NCI-H187 treated with DMSO at 0.1 percent for 48 hours (cell line): Measurements from ENCODE around the gene ICAM4.
"Not testable (repeated sequence)": the region's sequence is repeated elsewhere in the genome, so short reads cannot be mapped to it uniquely, and the experiment has no call there.

ENCODE experiments used
- DNase-seq: peaks from one replicate; lab custom pipeline; 2025; lab: John Stamatoyannopoulos, UW

The ICAM4 gene

DNA sequence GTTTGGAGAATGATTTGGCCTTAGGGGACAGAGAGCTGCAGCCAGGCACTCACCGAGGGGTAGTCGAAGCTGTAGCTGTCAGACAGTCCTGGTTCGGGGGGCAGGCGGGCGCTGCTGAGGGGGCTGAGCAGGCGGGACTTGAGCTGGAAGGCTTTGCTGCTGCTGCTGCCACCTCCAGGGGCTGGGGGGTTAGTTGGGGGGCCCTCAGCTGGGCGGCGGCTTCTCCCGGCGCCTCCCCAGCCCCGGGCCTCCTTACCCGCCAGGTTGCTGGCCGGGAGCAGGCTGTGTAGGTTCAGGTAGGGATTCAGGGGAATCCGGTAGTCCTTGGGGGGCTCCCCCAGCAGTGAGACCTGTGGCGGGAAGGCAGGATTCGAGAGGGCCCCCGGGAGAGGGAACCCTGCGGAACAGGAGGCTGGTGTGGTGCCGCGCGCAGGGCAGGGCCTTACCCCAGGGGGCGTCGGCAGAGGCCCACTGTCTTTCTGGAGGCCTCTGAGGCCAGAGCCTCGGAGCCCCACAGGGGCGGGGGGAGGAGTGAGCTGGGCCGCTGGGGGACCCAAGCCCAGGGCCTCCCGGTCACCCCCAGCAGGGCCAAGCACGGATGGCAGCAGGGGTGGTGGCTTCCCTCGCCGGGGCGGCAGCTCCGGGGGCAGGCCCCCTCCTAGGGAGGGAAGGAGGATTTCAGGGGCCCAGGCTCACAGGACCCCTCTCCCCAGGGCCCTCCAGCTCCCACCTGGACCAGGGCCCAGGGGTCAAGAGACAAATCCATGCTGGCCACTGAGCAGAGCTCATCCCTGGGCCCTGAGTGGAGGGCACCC is 34.1 kb downstream of the ICAM4 start:
- DNase-seq: no peak

DNA sequence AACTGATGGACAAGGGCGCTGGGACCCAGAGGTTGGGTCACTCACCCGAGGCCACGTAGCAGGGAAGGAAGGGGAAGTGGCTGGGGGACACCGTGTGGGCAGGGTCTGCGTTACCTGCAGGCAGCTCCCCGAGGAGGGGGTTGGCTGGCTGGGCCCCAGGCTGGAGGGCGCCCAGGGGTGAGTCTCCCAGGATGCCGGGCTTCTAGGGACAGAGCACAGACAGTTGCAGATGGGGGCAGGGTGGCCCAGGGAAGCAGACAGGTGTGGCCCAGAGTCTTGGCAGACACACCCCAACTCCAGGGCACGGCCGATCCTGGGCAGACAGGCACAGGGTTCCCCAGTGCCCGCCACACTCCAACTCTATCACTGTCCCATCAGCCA is 34.7 kb downstream of the ICAM4 start:
- DNase-seq: no peak

DNA sequence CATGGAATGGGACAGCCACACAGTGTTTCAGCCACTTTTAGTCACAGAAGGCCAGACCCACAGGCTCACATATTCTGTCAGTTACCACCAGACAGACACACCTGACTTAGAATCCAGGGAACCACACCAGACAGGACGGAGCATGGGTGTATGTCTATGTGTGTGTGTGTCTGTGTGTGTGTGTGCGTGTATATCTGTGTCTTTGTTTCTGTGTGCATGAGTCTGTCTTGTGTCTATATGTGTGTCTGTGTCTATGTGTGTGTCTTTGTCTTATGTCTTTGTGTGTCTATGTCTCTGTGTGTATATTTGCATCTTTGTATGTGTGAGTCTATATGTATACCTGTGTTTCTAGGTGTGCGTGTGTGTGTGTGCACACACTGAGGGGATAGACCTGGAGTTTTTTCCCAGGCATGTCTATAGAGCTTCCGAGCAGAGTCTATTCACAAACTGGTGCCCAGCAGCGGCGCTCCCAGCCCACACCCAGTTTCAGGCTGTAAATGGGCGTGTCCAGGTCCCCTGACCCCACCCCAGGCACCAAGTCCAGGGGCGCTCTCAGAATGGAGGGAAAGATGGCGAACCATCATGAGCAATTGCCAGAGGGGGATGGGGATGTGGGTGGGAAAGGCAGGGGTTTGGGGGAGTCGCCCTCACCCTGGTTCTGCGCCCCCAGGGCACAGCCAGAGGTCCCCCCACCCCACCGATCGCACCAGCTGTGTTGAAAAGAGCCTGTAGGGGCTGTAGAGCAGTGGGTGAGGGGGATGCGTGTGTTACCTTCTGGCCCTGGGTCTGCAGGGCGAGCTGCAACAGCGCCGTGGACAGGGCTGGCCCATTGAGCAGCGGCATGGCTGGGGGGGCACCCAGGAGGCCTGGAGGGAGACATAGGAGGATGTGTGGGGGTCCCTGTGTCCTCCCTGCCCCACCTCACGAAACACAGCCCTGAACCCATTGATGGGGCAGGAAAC is 35.4 kb downstream of the ICAM4 start:
- DNase-seq: no peak

DNA sequence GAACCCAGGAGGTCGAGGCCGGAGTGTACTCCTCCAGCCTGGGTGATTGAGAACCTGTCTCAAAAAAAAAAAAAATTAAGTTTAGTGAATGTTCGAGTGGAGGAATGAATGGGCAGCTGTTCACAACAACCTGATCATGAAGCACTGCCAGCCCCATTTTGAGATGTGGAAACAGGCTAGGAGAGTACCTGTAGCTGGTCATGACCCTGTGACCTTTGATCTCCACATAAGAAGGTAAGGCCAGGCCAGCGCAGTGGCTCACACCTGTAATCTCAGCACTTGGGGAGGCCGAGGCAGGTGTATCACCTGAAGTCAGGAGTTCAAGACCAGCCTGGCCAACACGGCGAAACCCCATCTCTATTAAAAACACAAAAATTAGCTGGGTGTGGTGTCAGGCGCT is 39.0 kb downstream of the ICAM4 start:
- no peak for DNase-seq

DNA sequence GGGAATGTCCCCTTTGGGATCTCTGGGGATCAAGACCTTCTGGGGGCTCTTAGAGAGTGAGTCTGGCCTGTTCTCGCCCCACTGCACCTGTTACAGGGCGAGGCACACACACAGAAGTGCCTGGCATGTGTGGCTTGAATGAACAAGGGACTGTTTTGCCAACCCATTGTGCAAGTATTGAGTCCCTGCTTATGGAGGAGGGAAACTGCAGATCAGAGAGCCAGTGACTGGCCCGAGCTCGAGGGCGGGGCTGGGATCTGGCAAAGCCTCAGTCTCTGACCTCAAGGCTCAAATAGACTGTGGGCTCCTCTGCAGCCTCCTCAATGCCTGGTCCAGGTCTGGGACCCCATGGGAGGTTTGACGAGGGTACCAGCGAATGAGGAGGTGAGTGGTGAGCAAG is 41.0 kb downstream of the ICAM4 start:
- DNase-seq: no peak

DNA sequence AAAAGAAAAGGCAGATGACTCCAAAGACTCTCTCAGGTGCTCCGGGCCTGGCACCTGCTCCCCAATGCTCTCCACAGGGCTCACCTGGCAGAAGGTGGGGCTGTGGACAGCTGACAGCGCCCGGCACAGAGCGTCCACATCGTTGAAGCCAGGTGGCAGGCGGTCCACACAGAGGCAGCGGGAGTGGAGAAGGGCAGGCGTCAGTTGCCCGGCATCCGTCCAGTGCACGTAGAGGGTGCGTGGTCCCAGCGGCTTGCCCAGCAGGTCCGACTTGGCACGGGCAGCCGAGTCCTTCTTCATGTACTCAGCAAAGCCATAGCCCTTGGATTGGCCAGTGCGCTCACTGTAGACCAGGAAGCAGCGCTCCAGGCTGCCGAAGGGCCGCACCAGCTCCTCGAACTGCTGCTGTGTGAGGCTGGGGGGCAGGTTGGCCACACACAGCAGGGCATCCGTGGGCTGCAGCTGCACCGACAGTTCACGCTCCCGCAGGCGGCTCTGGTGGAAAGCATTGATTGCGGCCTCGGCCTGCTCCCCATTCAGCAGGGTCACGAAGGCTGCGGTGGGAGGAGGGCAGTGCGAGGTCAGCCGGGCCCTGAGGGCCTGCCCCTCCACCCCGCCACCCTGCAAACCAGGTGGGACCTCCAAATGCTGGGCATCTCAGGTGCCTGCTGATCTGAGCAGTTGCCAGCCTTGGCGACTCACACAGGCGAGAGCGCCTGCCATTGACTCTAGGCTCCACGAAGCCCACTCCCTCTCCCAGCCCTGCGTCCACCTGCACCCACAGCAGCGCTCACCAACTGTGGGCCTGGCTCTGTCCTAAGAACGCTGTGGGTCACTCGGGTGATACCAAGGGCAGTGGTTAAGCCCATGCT is 42.0 kb downstream of the ICAM4 start:
- no peak for DNase-seq

DNA sequence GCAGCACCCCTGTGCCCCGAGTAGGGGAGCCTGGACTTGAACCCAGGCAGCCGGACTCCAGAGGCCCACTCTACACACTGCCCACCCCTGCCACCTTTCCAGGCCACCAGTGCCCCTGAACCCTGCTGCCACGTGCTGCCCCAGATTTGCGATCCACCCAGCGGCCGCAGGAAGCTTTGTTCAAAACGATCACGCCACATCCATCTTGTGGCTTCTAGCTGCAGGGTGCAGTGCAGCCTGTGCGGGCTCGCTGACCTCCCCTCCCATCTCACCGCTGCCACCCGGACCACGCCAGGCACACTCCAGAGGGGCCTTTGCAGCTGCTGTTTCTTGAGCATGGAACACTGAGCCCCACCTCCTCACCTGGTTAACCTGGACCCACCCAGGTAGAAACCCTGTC is 42.8 kb downstream of the ICAM4 start:
- DNase-seq: no peak

DNA sequence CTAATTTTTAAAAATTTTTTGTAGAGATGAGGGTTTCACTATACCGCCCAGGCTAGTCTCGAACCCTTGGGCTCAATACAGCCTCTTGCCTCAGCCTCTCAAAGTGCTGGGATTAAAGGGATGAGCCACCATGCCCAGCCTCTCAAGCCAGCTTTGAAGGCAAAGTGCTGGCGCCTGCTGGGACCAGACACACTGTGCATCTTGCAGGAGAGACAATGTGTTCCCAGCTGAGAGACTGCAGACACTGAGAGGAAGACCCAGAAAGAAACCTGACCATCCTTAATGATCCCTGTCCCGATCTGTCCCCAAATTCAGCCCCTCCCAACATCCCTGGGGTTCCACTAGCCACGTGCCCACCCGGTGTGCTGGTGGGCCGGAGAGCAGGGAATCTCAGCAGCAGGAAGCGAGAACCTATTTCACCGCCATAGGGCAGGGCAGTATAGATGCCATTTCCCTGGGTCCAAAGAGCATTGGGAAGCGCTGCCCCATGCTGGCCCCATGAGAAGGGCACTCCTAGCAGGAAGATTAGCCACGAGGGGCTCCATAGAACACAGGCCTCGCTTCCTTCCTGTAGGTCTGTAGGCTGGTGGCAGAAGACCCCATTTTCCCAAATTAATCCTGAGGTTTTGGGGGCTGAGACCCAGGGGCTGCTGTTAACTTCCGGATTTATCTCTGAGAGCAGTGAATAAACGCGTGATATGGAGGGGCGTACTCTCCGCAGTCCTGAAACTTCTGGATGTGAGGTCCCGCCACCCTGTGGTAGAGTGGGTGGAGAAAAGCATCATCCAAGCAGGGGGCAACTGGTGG is 45.6 kb downstream of the ICAM4 start:
- no peak for DNase-seq

DNA sequence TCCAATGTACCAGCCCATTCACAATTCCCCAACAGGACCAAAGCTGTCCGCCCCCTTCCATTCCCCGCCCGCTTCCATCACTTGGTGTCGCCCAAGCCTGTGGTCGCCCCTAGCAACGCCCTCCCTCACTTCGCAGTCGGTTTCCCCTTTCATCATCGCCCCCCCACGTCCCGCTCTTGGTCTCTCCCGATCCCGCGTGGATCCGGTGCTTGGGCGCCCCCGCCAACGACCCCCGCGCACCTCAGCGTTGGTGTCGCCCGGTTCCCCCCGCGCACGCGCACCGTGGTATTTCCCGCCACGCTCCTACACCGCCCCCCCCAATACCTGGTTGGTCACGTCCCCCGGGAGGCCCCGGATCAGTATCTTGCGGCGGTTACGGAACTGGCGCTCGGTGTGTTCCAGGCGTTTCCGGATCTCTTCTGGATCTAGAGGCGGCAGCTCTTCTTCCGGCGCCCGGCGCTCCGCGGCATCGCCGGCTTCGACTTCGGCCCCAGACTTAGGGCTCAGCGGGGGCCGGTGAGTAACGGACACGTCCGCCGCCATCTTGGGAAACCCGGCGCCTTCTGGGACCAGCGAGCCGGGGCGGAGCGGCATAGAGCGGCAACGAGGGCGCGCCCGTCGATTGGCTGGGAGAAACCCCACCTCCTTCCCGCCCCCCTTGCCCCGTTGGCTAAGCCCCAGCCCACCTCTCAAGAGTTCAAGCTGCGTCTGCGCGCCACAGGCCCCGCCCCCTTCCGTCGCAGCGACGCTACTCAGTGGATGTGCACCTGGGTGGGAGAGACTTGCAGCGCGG is 46.4 kb downstream of the ICAM4 start, which contains the start of gene RAVER1:
Gene RAVER1, minus strand, starts transcription at position 565 of the 793 bp plus-strand sequence. Its CDS starts 22 bp downstream, at position 543.
- DNase-seq: peak; percentile 35

DNA sequence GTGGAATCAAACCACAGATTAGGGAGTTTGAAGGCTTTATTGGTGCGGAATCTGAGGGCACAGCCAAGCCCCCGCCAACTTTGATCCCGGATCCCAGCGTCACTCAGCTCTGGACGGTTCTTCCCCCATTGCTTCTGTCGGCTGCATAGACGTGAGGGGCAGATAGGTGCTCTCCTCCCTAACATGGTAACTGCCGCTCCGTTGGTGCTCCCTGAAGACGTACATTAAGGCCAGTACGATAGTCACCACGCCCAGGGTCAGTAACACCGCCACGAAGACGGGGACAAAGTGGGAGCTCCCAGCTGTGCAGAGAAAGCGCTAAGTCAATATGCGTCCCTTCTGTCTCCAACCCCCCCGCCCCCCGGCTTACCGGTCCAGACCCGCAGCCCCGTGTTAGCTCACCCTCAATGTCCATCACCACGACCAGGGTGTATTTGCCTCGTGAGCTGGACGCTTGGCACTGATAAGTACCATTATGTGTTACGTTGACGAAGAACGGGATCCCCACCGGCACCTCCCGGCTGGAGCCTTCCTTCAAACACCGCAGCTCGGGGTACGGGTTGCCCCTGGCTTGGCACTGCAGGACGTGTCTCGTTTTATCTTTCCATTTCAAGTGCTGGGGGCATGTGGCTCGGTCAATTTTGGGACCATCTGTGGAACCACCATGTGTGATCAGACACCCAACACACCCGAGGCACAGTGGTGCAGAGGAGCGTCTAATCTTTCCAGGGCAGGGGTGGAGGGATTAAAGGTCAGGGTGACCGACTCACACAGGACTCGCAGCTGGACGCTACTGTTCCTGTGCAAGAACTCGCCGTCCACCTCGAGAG is 47.2 kb downstream of the ICAM4 start:
- no peak for DNase-seq

DNA sequence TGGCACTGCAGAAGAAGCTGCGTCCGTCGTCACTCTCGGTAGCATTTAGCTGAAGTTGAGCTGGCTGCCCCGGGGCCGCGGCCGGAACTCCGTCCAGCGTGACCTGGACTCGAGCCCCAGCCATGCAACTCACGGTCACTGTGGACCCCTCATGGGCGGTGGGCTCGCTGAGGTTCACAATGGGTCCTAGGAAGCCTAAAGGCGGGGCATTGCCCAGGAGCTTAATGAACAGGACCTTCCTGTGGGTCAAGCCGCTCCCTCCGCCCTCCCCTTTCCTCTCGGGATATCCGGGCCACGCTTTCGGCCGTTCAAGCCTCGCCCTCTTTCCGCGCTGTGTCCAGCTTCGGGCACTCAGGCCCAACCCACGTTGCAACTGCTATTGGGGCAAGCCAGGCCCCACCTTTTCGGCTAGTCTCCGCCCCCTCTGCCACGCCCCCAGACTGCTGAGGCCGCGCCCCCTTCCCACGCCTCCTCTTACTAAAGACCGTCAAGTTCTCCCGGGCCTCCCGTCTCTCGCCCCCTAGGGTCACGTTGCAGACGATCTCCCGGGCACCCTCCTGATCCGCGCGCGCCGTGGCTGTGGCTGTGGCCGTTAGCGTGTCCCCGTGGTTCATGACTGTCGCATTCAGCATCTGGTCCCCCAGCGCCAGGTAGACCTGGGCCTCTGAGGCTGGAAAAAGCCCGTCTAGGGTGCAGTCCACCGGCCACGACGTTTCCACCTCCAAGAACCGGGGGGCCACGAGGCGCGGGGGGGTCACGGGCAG is 48.0 kb downstream of the ICAM4 start:
- DNase-seq: no peak

DNA sequence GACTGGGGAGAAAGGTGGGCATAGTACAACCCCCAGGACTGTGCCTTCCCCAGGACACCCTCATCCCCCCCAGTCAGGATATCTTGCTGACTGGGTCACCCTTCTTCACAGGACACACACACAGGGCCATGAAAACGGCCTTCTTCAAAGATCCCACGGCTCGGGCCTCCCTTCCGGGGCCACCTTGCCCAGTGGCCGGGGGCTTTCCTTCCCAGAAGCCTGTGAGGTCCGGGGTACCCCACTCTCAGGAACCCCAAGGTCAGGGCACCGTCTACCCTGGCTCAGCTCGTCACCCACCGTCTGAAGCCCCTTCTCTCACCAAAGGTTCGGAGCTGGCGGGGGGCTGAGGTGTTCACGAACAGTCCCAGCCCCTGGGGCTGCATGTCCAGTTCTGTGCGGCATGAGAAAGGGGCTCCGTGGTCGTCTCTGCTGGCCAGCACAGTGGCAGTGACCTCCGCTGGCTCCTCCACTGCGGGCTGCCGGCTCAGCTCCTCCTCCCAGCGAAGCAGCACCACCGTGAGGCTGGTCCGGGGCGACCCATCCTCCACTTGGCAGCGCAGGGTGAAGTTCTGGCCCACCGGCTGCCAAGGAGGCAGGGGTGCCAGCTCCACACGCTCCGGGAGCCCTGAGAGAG is 48.7 kb downstream of the ICAM4 start:
- DNase-seq: no peak

DNA sequence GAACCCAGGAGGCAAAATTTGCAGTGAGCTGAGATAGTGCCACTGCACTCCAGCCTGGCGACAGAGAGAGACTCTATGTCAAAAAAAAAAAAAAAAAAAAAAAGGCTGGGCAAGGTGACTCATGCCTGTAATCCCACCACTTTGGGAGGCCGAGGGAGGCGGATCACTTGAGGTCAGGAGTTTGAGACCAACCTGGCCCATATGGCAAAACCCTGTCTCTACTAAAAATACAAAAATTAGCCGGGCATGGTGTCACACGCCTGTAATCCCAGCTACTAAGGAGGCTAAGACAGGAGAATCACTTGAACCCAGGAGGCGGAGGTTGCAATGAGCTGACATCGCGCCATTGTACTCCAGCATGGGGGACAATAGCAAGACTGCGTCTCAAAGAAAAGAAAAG is 50.0 kb downstream of the ICAM4 start:
- DNase-seq: not testable (repeated sequence)
